Activated naive CD4-positive, alpha-beta T cell treated with Interleukin-2 at 50 U/mL for 16 hours (primary cell): ENCODE data around the gene UCK2.

ENCODE experiments used
- DNase-seq: peaks from one replicate; pipeline ENCODE4 v3.0.0-alpha.2; 2020

Gene UCK2

DNA sequence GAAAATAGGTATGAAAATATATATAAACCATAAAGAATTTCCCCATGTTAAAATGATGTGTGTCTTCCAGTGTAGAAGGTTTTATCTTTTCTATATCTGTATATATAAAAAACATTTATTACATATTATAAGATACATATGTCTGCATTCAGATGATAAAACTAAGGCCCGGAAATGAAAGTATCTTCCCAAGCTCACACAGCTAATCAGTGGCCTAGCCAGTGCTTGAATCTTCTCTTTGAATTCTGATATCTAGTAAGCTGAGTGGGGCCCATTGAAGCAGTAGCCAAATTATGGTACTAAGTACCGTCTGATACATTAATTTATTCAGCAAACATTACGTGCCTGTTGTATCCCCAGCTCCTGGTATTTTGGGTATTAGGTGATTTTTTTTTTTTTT is 28.6 kb downstream of the UCK2 start:
- DNase-seq, result no peak

DNA sequence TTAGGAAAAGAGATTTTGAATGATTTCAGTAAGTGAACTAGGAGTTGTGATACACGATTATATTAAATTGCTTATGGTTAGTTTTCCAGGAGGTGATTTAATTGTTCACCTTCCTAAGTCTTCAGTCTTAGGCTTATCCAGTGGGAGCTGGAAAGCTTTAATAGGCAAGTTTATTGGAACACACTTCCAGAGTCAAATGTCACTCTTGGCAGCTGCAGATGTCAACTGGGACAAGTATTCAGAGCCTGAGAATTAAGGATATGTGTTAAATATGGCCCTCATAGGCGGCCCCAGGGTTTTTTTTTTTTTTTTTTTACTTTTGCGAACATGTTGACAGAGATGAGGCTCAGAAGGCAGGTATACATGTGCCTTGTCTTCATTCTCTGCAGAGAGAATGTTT is 29.2 kb downstream of the UCK2 start:
- DNase-seq, result no peak

DNA sequence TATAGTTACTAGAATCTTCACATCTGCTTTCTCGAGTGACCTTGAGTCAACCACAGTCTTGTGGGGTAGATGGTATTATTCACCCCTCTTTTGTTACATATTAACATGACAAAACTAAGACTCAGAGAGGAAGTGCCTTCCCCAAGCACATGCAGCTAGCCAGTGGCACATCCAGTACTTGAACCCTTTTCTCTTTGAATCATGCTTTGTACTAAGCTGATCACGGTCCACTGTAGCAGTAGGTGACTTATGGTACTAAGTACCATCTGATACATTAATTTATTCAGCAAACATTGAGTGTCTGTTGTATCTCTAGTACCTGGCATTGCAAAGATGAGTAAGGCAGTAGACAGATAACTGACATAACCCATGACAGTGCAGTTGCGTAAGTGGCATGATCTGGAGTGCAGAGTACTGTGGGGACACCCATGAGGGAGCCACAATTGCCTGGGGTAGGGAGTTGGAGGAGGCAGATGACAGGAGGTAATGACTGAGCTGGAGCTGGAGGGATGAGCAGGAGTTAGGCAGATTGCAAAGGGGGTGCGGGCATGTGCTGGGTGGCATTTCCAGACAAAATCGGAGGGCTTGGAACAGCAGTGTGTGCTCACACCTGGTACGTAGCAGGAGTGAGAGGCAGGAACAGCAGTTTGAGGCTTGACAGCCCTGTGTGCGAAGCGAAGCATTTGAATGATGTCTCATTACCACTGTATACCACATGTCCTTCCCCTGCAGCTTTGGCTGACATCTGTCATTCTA is 29.8 kb downstream of the UCK2 start:
- no peak for DNase-seq

DNA sequence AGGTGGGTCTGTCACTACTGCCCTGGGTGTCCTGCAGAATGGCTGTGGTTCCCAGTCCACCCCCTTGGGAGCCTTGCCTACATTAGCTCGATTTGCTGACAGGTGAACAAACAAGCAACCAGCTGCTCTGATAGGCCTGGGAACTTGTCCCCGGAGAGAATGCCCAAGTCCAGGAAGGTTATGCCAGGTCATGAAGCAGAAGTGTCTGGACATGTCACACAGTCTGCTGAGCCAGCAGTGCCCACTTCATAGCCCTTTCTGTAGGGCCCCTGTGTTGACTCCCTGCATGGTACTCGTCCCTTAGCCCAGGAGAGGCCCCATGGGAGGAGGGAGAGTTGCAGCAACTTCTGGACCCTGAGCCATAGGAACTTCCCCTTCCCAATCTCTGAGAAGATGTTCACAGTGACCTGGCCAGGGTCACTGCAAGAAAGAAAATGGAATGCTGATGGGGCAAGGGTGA is 31.0 kb downstream of the UCK2 start:
- DNase-seq, result no peak

DNA sequence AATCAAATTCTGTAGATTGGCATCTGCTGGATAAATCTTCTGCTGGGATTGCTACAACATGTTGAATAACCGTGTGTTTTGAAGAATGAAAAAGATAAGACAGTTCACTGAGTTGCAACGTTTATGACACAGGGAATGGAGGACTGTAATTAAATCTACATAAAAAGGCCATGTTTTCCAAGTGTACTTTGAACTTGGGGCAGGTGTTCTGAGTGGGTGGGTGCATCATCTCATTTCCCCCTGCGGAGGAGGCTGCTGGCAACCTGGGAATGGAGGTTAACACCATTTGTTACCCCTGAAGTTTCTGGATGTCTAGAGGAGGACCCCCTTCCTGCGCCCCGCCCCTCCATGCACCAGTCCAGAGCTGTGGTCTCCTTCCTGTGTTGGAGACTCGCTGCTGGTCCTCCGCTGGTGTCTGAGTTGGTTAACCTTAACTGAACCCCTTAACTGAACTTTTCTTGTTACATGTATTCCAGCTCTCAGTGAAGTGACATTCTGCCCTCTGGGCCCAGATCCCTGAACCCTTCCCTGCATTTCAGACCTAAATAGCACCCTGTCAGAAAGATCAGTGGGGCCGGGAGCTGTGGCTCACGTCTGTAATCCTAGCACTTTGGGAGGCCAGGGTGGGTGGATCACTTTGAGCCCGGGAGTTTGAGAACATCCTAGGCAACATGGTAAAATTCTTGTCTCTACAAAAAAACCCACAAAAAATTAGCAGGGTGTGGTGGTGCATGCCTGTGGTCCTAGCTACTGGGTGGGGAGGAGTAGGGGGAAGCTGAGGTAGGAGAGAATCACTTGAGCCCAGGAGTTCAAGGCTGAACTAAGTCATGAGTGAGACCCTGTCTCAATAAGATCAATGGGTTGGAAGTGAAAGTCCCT is 31.8 kb downstream of the UCK2 start:
- no peak for DNase-seq

DNA sequence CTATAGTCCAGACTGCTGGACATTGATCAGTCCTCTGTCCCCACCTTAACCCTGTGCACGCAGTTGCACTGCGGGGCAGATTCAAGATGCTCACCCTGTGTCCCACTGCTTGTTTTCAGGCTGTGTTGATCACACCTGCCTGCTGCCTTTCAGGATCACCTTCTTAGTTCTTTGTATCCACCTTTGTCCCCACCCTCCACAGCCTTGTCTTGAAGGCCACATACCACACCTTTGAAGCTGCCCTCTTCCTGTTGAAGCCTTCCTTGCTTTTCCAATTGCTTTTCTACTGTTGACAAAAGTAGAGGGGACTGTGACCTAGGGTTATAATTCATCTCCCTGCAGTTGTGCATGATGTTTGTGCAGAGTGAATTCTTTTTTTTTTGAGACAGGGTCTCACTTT is 32.7 kb downstream of the UCK2 start:
- DNase-seq, result no peak

DNA sequence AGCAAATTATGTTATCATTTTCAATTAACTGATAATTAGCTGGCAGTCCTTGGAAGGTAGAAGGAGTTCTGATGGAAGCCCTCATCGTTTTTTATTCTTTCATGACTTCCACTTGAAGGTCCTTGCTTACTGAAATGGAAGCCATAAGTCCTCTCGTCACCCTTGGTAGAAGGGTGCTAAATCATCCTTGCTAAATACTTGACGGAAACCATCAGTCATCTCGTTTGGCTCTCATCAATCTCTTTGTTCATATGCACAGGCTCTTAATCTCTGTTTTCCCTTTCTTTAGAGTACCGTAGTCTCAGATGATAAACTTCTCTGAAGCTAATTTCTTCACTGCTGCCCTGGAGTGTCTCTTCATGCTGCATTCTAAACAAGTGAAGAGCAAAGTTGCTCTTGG is 34.5 kb downstream of the UCK2 start:
- no peak for DNase-seq

DNA sequence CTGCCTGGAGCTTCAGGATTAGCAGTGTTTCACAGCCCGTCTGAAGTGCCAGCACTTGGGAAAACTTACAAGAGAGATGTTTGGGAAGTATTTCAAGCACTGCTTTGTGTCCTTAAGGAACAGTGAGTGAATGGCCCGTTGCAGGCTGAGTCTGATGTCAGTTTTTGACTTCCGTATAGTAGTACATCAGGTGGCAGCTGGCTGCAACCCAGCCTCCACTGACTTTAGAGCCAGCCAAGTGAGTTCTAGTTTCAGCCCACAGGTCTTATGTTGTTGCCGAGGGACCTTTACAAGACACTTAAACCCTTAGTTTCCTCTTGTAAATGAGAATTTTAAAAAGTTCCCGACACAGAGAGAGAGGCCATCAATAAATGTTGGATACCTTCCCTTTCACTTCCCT is 35.0 kb downstream of the UCK2 start:
- DNase-seq, result no peak

DNA sequence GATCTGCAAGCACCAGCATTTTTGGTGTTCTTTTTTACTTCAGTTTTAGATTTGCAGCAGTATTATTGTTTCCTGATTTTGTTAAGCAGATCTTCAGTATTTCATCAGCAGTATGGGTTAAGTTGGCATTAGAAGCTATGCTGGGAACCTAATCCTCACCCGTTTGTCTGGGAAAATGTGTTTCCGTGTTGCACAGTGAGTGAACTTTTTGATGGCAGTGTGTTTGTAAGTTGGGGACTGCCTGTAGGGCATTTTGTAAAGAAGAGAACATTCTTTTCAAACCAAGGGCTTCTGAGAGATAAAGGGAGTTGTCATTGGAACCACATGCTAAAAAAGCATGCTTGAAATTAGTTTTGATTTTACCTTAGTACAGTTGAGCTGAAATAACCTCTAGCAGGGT is 35.9 kb downstream of the UCK2 start:
- DNase-seq, result no peak

DNA sequence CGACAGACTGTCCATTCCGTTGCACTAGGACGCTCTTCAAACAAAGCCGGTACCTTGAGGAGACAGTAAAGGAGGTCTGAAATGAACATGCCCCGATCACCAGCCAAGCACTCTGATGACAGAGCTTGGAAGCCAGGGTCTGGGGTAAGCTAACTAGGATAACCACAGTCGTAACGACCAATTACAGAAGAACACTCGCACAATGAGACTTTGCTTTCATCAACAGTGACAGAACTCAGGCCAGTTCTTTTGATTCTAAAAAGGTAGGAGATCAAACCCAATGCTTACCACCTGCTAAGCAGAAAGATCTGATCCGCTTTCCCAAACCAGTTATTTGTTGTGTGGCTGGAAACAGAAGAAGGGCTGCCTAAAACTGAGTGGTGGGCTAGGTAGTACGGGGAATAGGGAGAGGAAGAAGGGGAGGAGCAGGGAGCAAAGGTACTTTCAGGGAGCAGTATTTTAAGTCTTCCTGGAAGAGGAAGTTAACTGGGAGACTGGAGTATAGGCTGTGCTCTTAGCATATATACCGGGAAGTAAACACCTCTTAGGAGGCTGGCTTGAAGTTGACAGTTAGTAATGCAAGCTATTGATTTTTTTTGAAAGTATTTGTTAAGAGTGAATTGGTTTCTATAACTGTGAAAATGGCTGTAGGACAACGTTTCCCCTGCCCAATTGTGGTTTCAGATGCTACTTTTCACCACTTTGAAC is 38.4 kb downstream of the UCK2 start:
- DNase-seq, result no peak

DNA sequence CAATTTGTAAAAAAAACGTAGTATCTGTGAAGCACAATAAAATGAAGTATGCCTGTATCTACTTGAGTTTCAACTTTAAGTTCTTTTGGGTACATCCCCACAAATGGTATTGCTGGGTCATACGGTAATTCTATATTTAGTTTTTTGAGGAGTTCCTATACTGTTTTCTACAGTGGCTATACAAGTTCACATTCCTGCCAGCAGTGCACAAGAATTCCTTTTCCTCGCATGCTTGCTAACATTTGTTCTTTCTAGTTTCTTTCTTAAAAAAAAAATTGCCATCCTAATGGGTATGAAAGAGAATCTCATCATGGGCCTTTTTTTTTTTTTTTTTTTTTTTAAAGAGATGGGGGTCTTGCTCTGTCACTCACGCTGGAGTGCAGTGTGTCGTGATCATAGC is 41.9 kb downstream of the UCK2 start:
- DNase-seq, result no peak

DNA sequence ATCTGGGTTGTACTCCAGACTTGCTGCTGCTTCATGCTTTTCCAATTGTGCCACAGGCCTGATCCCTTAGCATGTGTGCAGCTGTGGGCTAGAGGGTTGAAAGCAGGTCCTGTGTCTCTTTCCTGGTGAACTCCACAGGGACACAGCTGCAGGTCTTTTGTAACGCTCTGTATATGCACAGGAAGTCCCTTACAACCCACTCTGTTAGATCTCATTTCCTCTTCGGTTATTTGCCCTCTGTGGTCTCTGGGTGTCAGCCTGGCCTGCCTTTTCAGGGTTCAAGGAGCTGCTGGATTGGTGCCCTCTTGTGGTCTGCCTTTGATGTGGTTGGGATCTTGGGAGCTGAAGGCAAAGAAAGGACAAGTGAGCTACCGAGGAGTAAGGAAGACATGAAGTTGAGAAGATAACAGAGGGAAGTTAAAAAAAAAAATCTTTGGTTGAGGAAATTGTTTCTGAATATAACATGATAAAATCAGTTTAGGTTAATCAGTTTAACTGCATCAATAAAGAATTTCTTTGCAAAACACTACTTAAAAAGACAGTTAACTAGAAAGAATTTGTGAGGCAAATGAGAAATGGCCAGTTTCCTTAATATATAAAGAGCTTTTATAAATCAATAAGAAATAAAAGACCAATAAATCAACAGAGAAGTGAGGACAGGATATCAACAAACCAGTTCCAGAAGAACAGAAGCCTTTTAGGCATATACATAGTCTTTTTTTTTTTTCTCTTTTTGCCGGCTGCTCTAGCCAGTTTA is 44.1 kb downstream of the UCK2 start:
- DNase-seq, result peak; percentile 34

DNA sequence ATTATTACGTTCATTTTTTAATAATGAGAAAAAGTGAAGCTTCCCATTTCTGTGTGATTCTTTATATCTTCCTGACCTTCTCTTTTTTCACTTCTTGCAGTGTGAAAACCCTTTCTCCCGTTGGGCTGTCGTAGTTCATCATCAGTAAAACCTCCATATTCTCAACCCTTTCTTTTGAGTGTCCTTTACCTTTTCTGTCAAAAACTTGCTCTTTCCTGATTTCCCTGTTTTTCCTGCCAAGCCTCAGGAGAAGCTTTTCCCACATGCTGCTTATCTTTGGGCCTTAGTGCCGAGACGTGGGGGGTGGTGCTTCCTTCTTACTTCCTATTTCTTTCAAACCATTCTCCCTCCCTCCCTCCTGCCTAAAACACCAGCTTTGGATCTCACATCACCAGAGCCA is 46.1 kb downstream of the UCK2 start:
- no peak for DNase-seq

DNA sequence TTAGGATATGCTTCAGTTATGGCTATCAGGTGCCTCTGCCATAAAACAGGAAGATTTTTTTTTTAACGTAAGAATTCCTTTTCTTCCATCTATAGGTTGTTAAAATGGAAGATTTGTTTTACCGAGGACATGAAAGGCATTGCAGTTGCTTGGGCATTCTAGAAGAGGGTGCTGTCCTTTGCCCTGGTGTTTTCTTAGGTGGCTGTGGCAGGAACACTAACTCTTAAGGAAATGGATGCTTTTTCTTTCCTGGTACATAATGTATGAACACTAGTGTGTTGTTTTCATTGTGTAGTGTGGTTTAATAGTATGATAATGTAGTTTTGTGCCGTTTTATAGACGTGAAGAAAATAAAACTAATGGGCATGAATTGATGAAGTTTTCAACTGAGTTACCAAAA is 47.2 kb downstream of the UCK2 start:
- DNase-seq, result no peak

DNA sequence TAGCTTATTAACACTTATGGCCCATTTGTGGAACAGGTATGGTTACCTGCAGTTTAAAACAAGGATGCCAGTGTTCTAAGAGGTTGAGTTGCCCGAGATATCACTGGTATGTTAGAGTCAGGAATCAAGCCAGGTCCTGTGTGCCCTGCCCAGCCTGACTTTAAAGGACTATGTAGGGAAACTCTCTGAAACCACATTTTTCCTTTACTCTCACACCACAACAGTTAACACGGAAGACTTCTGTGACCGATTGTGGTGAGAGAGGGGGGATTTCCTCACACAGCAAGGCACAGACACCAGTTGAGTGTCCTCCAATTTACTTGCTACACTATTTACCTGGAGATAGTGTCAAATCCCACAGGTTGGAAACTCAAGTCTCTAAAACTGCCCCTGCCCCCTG is 47.8 kb downstream of the UCK2 start:
- no peak for DNase-seq

DNA sequence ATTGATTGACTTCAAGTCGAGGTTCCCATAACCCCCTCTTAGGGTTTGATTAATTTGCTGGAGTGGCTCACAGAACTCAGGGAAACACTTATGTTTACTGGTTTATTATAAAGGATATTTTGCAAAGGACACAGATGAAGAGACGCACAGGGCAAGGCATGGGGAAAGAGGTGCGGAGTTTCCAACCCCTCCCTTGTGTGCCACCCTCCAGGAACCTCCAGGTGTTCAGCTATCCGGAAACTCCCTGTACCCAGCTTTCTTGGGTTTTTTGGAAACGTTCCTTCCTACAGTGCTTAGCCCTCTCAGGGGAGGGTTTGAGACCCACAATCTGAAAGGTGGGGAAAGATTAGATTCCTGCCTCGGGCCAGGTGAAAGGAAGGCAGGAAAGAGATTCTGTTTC is 48.2 kb downstream of the UCK2 start:
- DNase-seq, result no peak

DNA sequence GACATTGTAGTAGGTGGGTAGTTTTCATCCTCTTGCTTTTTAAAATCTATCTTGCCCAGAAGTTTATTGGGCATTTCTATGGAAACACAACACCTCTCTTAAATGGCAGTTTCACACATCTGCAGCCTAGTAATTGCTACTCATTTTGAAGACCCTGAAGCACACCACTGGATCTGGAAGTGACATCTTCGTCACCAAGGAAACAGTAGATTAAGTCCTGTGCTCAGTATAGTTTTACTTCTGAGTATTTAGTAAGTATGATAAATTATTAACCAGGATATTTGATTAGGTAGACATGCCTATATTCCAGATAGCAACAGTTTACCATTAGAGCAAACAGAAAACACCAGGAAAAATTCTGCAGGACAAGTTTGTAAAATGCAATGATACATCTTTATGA is 48.7 kb downstream of the UCK2 start:
- no peak for DNase-seq

DNA sequence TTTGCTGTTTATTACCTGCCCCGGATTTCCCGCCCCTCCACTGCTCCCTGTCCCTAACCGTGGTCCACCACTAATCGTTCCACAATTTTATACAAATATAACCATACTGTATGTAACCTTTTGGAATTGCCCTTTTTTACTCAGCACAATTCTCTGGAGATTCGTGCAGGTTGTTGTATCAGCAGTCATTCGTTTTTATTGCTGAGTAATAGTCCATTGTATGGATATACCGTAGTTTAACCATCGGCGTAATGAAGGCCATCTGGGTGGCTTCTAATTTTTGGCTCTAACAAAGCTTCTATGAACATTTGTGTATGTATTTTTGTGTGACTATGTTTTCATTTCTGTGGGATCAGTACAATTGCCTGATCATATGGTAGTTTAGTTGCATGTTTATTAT is 50.0 kb downstream of the UCK2 start:
- DNase-seq, result no peak

DNA sequence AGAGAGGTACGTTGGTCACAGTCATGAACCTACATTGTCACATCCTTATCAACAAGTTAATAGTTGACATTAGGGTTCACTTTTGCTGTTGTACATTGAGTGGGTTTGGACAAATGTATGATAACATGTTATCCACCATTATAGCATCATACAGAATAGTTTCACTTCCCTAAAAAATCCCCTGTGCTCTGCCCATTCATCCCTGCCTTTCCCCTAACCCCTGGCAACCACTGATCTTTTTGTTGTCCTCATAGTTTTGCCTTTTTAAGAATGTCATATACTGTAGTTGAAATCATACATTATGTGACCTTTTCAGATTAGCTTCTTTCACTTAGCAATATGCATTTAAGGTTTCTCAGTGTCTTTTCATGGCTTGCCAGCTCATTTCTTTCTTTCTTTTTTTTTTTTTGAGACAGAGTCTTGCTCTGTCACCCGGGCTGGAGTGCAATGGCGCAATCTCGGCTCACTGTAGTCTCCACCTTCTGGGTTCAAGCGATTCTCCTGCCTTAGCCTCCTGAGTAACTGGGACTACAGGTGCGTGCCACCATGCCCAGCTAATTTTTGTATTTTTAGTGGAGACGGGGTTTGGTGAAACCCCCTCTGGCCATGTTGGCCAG is 50.6 kb downstream of the UCK2 start:
- no peak for DNase-seq

DNA sequence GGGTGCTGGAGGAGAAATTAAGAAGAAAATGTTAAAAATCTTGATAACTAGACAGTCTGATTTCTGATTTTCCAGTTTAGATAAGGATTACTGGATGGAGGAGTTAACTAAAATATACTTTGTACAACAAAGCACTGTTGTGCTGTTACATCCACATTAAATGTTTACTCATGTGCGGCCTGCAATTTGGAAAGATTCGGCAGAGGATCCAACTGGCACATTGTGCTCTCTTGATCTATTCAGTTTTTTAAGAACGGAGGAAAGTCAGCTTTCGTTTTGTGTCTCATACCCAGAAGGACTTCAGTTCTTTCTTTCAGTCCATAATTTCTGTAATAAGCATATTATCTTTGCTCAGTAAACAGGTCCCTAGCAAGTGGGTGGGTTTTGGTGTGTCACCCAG is 52.5 kb downstream of the UCK2 start:
- DNase-seq, result no peak

DNA sequence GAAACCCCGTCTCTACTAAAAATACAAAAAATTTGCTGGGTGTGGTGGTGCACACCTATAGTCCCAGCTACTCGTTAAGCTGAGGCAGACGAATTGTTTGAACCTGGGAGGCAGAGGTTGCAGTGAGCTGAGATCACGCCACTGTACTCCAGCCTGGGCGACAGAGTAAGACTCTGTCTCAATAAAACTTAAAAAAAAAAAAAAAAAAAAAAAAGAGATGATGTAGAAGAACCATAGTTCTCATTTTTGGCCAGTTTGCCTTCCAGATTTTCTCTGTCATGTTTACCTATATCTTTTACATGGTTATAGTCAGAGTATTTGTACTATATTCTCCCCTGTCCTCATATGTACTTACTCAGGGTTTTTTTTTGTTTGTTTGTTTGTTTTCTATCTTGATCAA is 53.6 kb downstream of the UCK2 start:
- no peak for DNase-seq

DNA sequence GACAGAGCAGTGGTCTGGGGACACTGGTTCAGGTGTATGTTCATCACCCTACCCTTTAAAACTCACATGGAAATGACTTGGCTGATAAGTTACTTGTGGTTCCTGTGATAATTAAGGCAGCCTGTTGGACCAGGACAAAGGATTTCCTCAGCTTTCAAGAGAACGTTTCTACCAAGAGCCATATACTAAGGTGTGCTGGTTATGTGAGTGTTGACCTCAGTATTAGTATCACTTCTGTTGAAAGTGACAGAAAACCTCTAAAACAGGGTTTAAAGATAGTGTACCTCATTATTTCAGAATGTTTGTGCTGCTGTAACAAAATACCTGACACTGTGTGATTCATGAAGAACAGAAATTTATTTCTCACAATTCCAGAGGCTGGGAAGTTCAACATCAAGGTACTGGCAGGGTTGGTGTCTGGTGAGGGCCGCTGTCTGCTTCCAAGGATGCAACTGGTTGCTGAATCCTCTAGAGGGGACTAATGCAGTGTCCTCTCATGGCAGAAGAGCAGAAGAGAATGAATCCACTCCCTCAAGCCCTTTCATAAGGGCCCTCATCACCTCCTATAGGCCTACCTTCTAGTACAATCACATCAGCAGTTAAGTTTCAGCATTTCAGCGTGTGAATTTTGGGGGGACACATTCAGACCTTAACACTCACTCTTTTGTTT is 54.9 kb downstream of the UCK2 start:
- no peak for DNase-seq
